HepG2 (cell line): ENCODE results near the gene GPR62.

ENCODE experiments used
- KIAA2018 ChIP-seq: sonication (generic); formaldehyde crosslinking; IDR thresholded peaks from 2 replicates; pipeline ENCODE4 v1.5.0; 2020; ENCODE audit warnings: mild to moderate bottlenecking, missing genetic modification reagents, borderline replicate concordance
- POLR2A ChIP-seq, 2 experiments: IDR thresholded peaks; 2 replicates each; pipeline ENCODE4 v1.6.1; 2011; ENCODE audit warnings: low read depth in 2 of 2, low read length in 2 of 2, mild to moderate bottlenecking in 1 of 2, moderate library complexity in 1 of 2; ENCODE audit not compliant: insufficient read depth in 1 of 2
- RBM22 ChIP-seq: fragments of 200-400 bp; formaldehyde crosslinking; optimal IDR thresholded peaks from 2 replicates; pipeline ENCODE3; 2017; ENCODE audit warnings: mild to moderate bottlenecking, low read length, moderate library complexity
- SAFB2 ChIP-seq: sonication (generic); formaldehyde crosslinking; IDR thresholded peaks from 2 replicates; pipeline ENCODE4 v1.5.1; 2020; ENCODE audit warnings: missing genetic modification reagents, low read depth, mild to moderate bottlenecking, borderline replicate concordance
- TARDBP ChIP-seq: sonication (generic); formaldehyde crosslinking; IDR thresholded peaks from 2 replicates; pipeline ENCODE4 v1.8.0; 2022; ENCODE audit warnings: mild to moderate bottlenecking, missing genetic modification reagents
- ZNF431 ChIP-seq: sonication (generic); formaldehyde crosslinking; IDR thresholded peaks from 2 replicates; pipeline ENCODE4 v1.9.0; 2022; ENCODE audit warnings: missing genetic modification reagents, low read depth, mild to moderate bottlenecking, borderline replicate concordance

GRCh38 chr3:52002748-52003147 lies 47.6 kb downstream of the GPR62 start:
- no peak for TF ChIP-seq POLR2A (IDR thresholded peaks at IDR 0.05; ENCODE audit: insufficient read depth in 1 of 2, low read depth in 2 of 2, low read length in 2 of 2)
- no peak for TF ChIP-seq ZNF431 (CRISPR knock-in tag)
- no peak for TF ChIP-seq KIAA2018 (CRISPR knock-in tag)
- TF ChIP-seq TARDBP, result no peak
- TF ChIP-seq RBM22, result no peak
- TF ChIP-seq SAFB2 (CRISPR knock-in tag), result no peak
